Pancreas (tissue), 10 donors: ENCODE measurements around the gene CTCF. TPM values are rescaled to one million over a fixed set of nuclear protein-coding genes. Genes with fewer than 3 reads are reported as not detected.

ENCODE experiments used
- ATAC-seq, 4 donors: fragments of 200-7000 bp; cut with Tn5 transposase; one replicate each; pipeline versions ENCODE4 v1.8.0 to v1.9.1; 2020; ENCODE audit warnings: mild to moderate bottlenecking in 4 of 4, moderate library complexity in 4 of 4
- DNase-seq, 6 donors: peaks; one replicate each; pipeline ENCODE4 v3.0.0-alpha.2; 2020
- FAIRE-seq: peaks from 2 replicates; lab custom pipeline; 2012; peaks lifted over from hg19 to GRCh38; lab: Jason Lieb, UNC
- H3K27ac ChIP-seq, 4 donors: fragments of 200-600 bp; sonication (generic); 1 replicate in 3 of 4; 2 replicates in 1 of 4; pipeline versions ENCODE4 v1.5.0 to v1.8.0; 2020
- H3K27me3 ChIP-seq, 4 donors: fragments of 200-600 bp; one replicate each; pipeline ENCODE4 v1.8.0; 2021
- H3K36me3 ChIP-seq, 3 donors: fragments of 200-600 bp; sonication (generic) in 1 of 3; one replicate each; pipeline versions ENCODE4 v1.5.0 to v1.8.0; 2020 to 2021
- H3K4me1 ChIP-seq, 3 donors: fragments of 200-600 bp; one replicate each; pipeline ENCODE4 v1.8.0; 2021
- H3K4me3 ChIP-seq, 4 donors: fragments of 200-600 bp; sonication (generic) in 2 of 4; one replicate each; pipeline versions ENCODE4 v1.5.0 to v1.8.0; 2020 to 2021
- H3K9me3 ChIP-seq, 4 donors: fragments of 200-600 bp; one replicate each; pipeline ENCODE4 v1.8.0; 2021
- WGBS, 2 donors: extraction: QIAGEN DNeasy Blood & Tissue Kit; methylation state at CpG; one replicate each; pipeline ENCODE4 v1.1.7; 2013; 5-methylcytosine and 5-hydroxymethylcytosine counted together
- intact Hi-C, 3 donors: fragments of 100-400 bp; cut with DNase I; formaldehyde crosslinking; loops; one replicate each; pipeline versions ENCODE4 v1.11.1 to v1.14.2; 2022
- polyA plus RNA-seq, 2 donors: library from polyadenylated mRNA; stranded (reverse); fragments of 200-250 nt; gene quantifications; one replicate each; pipeline ENCODE4 v1.2.3, GENCODE V29; 2013
- total RNA-seq, 6 donors: library from RNA; stranded (reverse); fragmentation: NEBNext Ultra II Directional in 4 of 6; extraction: Animal tissue kit (Norgen Biotek cat#: 25700) in 4 of 6; gene quantifications; one replicate each; pipeline versions ENCODE4 v1.2.1 to v1.2.4, GENCODE V29; 2021 to 2023
- TF ChIP-seq, protein P1 (sequence below), 4 donors: fragments of 200-600 bp; sonication (generic) in 3 of 4; IDR thresholded peaks; one replicate each; pipeline versions ENCODE4 v1.5.0 to v1.8.0; 2021; ENCODE audit warnings: antibody characterized with exemption in 4 of 4
- donor health status: healthy with polysubstance abuse.
- donor health status: DM: no; HTN: no; CAD: no; lungs with moderate emphysema.
- donor health status: DM: no; HTN: no; CAD: no.
- donor health status: control.
- donor health status: control.
- donor health status: Bipolar disorder and iron deficiency.
- donor health status: DM: yes; HTN: yes; CAD: no.
- donor health status: DM: no; HTN: no; CAD: no.
- donor health status: DM: no; HTN: no; CAD: no.
- donor health status: DM: yes; HTN: yes; CAD: no.

Gene CTCF
- total and polyA plus RNA-seq, 8 donors = 13.3 to 25.2 (median 17.0) TPM

DNA sequence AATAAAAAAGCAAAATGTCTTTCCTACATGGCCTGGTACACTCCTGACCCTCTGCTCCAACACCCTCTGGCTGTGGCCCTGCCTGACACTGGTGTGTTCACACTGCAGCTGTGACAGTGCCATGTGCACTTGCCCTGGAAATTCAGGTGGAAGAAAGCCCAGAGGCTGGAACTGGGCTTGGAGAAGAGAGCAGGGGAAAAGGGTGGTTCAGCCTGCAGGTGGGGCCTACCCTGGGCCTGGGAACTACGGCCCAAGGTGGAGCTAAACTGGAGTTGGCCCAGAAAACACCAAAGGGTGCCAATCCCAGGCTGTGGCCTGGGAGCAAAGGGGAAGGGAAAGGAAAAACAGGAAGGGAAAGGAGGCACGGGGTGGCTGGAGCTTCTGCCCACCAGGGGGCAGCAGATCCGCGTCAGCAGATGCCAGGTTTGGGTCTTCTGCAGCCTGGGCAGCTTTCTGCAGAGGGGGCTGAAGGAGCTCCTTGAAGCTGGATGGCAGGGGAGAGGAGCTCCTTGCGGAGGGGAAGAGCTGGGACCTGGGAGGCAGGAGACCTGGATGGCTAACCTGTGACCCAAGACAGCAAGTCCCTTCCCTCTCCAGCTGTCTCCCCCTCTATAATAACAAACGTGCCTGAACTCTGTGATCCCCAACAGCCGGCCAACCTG, 15.4 kb upstream of the CTCF start:
- no peaks in the 10 kb centered on the region for H3K9me3 ChIP-seq
- H3K4me3 ChIP-seq = no peak overlapping the region
- H3K27me3 ChIP-seq = no peaks in the 10 kb centered on the region
- peaks cover 9 to 15% (median 15%) of the 10 kb centered on the region in 3 donors for H3K4me1 ChIP-seq
- peak overlapping the region in 3 of 4 donors; percentile 25 to 53 (median 52) for H3K27ac ChIP-seq
- H3K36me3 ChIP-seq = peaks cover 0 to 21% (median 6%) of the 10 kb centered on the region in 3 donors
- DNase-seq (peak; percentile 84 to 91 (median 90)), ATAC-seq (peak; percentile 86 to 92 (median 88)), FAIRE-seq (no peak)
- TF ChIP-seq, protein P1, sequence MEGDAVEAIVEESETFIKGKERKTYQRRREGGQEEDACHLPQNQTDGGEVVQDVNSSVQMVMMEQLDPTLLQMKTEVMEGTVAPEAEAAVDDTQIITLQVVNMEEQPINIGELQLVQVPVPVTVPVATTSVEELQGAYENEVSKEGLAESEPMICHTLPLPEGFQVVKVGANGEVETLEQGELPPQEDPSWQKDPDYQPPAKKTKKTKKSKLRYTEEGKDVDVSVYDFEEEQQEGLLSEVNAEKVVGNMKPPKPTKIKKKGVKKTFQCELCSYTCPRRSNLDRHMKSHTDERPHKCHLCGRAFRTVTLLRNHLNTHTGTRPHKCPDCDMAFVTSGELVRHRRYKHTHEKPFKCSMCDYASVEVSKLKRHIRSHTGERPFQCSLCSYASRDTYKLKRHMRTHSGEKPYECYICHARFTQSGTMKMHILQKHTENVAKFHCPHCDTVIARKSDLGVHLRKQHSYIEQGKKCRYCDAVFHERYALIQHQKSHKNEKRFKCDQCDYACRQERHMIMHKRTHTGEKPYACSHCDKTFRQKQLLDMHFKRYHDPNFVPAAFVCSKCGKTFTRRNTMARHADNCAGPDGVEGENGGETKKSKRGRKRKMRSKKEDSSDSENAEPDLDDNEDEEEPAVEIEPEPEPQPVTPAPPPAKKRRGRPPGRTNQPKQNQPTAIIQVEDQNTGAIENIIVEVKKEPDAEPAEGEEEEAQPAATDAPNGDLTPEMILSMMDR (IDR thresholded peaks at IDR 0.05) = peak; percentile 91 to 98 (median 94)
- intact Hi-C loops = no loop called here
- WGBS, 2 donors = 16% methylated on average over 7 of the region's 7 CpGs

DNA sequence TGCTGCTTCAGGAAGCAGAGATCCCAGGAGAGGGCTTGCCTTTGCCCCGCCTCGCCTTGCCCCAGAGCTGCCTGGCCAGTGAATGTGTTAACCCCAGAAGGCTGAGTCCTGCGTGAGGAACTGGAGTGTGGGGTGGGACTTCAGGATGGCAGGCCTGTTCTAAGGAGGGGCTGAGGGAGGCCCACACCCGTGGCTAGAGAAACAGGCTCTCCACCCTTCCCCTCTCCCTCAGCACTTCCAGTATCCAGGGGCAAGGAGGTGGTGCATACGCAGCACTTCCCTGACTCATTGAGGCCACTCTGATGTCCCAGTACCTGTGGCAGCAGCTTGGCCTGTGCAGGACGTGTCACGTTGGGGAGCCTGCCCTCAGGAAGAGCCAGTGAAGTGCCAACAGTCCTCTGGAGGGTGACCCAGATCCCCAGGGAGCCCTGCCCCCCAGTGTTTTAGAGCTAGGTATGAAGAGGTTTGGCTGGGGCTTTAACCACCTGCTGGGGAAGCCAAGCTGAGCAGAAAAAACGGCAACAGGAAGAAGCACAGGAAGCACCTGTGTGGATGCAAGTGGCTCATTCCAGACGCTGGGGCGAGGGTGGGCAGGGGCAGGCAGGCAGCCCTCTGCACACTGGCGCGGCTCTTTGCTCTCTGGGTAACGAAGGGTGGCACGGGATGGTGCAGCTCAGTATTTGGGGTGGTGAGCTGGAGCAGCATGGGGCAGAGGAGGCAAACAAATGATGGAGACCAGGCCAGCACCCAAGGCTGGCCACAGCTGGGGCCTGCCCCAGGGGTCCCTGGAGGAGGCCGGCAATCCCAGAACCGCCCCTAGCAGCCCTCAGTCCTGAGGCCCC, 14.7 kb upstream of the CTCF start:
- WGBS, 2 donors = 63 to 75% methylated on average over 16 of the region's 16 CpGs
- FAIRE-seq = no peak
- TF ChIP-seq, protein P1 (IDR thresholded peaks at IDR 0.05) = no peak
- intact Hi-C loops = no loop called here
- no peak for ATAC-seq
- H3K36me3 ChIP-seq = peaks cover 0 to 21% (median 6%) of the 10 kb centered on the region in 3 donors
- peaks cover 16 to 22% (median 22%) of the 10 kb centered on the region in 3 donors for H3K4me1 ChIP-seq
- DNase-seq = peak in 4 of 6 donors; percentile 3 to 52 (median 33)
- H3K4me3 ChIP-seq = no peak overlapping the region
- H3K27ac ChIP-seq = peak overlapping the region in 1 of 4 donors; percentile 53
- no peaks in the 10 kb centered on the region for H3K9me3 ChIP-seq
- no peaks in the 10 kb centered on the region for H3K27me3 ChIP-seq

DNA sequence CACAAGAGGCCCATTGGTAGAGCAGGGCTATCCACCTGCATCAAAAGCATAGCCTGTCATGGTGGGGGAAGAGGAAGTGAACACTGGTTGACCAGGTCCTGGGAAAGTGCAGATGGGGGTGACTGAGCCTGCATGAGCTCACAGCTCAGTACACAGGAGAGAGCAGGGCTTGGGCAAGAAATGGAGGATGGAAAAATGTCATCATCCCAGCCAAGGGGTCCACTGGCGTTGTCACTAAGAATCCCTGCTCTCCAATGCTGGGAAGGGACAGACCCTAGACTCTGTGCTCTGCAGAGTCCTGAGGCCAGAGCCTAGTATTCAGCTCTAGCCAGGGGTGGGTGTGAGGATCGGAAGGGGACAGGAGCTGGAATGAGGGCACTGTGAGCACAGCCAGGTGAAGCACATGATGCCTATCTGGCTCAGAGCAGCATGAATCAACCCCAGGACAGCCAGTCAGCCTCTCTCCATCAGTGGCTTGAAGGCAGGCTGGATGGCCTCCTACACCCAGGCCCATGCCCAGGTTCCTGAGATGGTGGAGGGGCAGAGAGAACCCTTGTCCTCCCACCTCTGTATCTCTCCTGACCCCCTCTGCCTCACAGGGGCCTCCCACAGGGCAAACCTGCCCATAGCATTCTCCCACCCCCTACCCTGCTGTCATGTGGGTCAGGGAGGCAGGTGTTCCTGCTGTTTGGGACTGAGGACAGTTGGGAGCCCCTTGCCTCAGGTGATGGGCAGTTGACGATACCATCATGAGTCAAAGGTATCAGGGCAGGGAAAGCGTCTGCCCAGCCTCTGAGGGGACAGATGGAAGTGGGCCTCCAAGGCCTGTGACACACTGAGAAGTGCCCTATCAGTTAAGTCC, 13.8 kb upstream of the CTCF start:
- Histone ChIP-seq H3K36me3 (peaks cover 0 to 14% (median 6%) of the 10 kb centered on the region in 3 donors), H3K4me1 (peaks cover 16 to 27% (median 22%) of the 10 kb centered on the region in 3 donors), H3K27ac (no peak overlapping the region), H3K27me3 (no peaks in the 10 kb centered on the region), H3K9me3 (no peaks in the 10 kb centered on the region), H3K4me3 (no peak overlapping the region)
- DNase-seq (peak in 1 of 6 donors; percentile 35), FAIRE-seq (no peak), ATAC-seq (no peak)
- TF ChIP-seq, protein P1 (IDR thresholded peaks at IDR 0.05) = no peak
- intact Hi-C loops = no loop called here
- WGBS, 2 donors = 92% methylated on average over 4 of the region's 4 CpGs

DNA sequence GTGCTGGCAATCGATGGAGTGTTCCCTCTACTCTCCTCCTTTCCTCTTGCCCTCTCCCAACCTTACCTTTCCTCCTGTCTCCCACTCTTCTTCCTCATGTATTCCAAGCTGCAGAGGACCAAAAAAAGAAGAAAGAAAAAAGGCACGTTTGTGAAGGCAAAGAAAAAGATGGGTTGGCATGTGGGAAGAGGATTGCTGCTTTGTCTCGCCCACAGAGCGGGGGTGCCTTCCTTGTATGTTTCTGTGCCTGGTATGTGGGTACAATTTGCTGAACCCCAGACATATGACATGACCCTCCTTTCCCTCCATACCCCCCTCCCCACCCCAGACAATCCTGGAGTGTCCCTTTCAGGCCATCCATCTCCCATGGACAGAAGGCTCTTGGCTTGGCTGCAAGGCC, 13.1 kb upstream of the CTCF start:
- Histone ChIP-seq H3K36me3 (peaks cover 0 to 13% (median 6%) of the 10 kb centered on the region in 3 donors), H3K9me3 (no peaks in the 10 kb centered on the region), H3K27ac (no peak overlapping the region), H3K27me3 (no peaks in the 10 kb centered on the region), H3K4me3 (no peak overlapping the region), H3K4me1 (peaks cover 16 to 27% (median 22%) of the 10 kb centered on the region in 3 donors)
- no peak for FAIRE-seq
- ATAC-seq = no peak
- intact Hi-C loops = no loop called here
- WGBS, 2 donors = 81 to 82% methylated on average over 4 of the region's 4 CpGs
- peak in 1 of 6 donors; percentile 15 for DNase-seq
- TF ChIP-seq, protein P1 (IDR thresholded peaks at IDR 0.05) = no peak
